NCI-H226 (cell line): ENCODE measurements around the gene COL27A1.
"Not testable (repeated sequence)": the region's sequence is repeated elsewhere in the genome, so short reads cannot be mapped to it uniquely, and the experiment has no call there.

Experiments used
- DNase-seq: peaks from one replicate; pipeline ENCODE4 v3.0.0-alpha.2; 2015

Gene COL27A1

DNA sequence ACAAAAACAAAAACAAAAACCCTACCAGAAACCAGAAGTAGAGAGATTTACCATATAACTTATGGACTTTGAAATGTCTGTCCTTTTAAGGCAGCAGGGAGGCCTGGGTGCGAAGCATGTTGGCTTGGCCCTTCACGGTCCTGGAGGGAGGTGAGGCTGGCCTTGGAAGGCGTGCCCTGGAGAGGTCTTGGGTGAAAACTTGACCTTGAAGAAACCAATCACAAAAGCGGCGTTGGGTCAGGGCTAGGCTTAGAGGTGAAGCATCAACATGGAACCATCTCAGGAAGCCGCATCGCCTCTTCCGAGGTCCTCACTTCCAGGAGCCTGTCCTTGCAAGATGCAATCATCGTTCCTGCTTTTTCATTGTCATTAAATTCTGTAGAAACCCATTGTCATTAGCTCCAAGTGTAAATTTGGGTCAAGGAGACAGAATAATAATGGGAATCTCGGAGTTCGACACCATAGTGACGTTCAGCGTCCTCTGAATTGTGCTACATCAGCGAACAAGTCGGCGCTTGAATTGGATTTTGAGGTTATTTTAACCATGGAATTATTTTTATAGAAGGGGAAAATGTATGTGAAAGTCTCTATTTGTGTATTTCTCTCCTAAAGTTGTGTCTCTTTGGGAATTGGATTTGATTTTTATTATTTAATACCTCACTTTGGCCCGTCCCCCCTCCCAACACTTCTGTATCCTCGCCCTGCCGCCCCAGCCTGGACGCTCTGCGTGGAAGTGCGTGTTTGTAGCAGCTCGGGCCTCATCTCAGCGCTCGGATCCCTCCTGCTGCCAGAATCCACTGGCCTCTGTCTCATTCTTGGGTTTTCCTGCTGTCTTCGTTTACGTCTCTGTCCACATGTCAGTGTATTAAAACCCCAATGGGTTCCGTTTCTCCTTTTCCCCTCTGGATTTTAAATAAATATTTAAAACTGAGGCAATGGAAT lies 156.5 kb downstream of the COL27A1 start:
- no peak for DNase-seq

DNA sequence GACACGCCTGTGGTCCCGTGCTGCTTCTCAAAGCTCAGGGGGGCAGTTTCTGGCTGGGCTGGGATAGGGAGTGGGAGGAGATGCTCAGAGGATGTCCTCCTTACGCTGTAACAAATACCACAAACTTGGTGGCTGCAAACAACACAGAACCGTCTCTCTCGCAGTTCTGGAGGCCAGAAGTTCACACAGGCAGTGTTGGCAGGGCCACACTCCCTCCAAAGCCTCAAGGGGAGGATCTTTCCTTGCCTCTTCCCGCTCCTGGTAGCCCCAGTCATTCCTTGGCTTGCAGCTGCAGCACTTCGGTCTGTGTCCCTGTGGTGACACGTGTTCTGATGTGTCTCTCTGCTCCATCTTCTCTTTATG lies 157.2 kb downstream of the COL27A1 start:
- no peak for DNase-seq

GRCh38 chr9:114313186-114313585 lies 157.8 kb downstream of the COL27A1 start:
- no peak for DNase-seq

- no peak for DNase-seq
These were observed 159.0 kb downstream of the COL27A1 start for GRCh38 chr9:114314256-114314867.

DNA sequence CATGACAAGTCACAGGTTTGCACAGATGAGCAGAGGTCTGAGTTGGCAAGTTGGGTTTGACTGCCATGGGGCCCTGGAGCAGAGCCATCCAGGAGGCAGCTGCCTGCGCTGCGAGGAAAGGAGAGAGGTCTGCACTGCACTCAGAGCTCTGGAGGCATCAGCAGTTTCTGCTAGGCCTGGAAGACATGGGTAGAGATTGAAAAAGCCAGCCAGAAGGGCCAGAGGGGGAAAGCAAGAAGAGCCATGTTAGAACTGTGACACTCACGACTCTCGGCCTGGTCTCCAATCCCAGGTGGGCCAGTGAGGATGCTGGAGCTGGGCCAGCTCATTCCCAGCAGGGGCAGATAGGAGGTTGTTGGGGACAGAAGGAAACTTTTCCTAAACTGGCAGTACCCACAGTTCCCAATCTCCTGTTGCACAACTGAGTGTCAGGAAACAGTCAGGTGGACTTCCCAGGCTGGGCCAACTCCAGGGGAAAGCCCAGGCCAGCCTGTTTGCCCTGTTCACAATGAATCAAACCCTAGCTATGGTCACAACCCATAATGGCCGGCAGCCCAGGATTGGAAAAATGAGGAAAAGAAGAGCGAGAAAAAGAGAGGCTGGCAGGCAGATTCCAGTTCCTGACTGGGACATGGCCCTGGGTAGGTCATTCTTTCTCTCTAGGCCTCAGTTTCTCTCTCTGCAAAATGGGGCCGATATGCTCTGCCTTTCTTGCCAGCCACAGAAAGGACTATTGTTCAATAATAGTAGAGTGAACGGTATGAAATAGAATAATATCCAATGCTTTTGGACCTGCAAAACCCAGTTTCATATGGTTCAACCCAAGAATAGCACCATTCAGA lies 159.8 kb downstream of the COL27A1 start:
- no peak for DNase-seq

- no peak for DNase-seq
These were observed 160.5 kb downstream of the COL27A1 start for GRCh38 chr9:114315723-114316363.

- DNase-seq, result no peak
These were observed 161.4 kb downstream of the COL27A1 start for GRCh38 chr9:114316605-114317230.

GRCh38 chr9:114317665-114318357 lies 162.5 kb downstream of the COL27A1 start:
- DNase-seq, result no peak

GRCh38 chr9:114318416-114318815 lies 163.1 kb downstream of the COL27A1 start:
- no peak for DNase-seq

- peak; percentile 20 for DNase-seq
These were observed 163.8 kb downstream of the COL27A1 start for GRCh38 chr9:114319147-114319546.

DNA sequence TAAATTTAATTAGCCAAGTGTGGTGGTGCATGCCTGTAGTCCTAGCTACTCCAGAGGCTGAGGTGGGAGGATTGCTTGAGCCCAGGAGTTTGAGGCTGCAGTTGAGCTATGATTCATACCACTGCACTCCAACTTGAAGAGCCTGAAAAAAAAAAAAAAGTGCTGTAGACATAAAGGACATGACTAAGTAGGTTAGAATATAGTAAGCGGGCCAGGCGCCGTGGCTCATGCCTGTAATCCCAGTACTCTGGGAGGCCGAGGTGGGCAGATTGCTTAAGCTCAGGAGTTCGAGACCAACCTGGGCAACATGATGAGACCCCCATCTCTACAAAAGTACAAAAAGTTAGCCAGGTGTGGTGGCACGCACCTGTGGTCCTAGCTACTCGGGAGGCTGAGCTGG lies 165.4 kb downstream of the COL27A1 start:
- peak; percentile 45 for DNase-seq

DNA sequence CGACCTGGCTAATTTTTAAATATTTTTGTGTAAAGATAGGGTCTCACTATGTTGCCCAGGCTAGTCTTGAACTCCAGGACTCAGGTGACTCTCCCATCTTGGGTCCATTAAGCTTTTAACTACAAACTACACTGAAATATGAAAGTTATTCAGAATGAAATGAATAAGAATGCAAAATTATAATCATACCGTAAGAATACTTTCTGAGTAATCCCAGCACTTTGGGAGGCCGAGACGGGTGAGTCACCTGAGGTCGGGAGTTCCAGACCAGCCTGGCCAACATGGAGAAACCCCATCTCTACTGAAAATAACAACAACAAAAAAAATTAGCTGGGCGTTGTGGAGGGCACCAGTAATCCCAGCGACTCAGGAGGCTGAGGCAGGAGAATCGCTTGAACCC lies 166.4 kb downstream of the COL27A1 start:
- DNase-seq, result peak; percentile 53

DNA sequence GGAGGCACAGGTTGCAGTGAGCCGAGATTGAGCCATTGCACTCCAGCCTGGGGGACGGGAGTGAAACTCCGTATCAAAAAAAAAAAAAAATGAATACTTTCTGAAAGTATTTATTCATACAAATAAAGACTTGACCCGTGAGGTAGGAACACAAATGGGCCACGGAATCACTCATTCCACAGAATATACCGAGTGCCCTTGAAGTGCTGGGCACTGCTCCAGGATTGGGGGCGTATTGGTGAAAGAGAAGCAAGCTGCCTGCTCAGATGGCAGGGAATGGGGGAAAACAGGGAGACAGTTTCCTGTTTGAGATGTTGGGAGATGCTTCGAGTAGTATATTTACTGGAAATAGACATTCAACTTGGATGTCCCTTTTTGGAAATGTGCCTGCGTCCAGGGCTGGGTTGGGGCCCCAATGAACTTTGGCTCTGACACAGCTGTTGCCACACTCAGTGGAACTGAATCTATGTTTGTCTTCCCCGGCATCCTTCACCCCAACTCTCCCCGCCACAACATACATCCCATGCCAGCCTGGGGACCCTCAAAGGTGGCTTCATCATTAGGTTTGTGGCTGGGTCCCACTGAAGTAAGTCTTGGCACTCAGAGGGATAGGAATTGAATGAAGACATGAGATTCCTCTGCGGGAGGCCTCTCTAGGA lies 167.0 kb downstream of the COL27A1 start:
- not testable (repeated sequence) for DNase-seq

DNA sequence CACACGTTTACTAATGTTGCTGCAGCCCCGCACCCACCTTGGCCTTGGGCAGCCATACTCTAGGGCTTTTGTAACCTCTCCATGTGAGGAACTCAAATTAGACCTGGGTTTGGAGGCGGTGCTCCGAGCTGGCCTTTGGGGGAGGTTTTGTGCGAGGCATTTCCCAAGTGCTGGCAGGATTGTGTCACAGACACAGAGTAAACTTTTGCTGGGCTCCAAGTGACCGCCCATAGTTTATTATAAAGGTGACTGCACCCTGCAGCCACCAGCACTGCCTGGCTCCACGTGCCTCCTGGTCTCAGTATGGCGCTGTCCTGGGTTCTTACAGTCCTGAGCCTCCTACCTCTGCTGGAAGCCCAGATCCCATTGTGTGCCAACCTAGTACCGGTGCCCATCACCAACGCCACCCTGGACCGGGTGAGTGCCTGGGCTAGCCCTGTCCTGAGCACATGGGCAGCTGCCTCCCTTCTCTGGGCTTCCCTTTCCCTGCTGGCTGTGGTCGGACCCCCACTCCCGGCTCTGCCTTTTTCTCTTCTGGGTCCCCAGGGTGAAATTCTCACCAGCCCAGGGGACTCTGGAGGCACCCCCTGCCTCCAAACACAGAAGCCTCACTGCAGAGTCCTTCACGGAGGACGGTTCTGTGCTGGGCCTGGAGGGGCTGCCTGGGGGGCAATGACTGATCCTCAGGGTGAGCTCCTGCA lies 167.6 kb downstream of the COL27A1 start, which contains the start of gene ORM1:
ORM1 (plus strand) TSS at position 268 of the 701 bp plus-strand sequence; CDS start at position 304, 36 bp downstream.
- not testable (repeated sequence) for DNase-seq

DNA sequence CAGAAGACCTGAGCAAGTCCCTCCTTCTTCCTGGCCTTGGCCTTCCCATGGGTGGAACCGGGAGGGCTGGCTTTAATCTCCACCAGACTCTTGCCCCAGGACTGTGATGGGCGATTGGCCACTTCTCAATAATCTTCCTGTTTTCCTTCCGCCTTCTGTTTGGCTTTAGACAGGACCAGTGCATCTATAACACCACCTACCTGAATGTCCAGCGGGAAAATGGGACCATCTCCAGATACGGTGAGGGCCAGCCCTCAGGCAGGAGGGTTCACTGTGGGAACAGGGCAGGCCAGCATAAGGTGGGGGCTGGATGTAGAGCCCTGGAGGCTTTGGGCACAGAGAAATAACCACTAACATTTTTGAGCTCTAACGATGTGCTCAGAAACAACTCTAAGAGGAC lies 168.5 kb downstream of the COL27A1 start:
- not testable (repeated sequence) for DNase-seq

- DNase-seq, result no peak
These were observed 169.2 kb downstream of the COL27A1 start for GRCh38 chr9:114324492-114324891.

- DNase-seq, result not testable (repeated sequence)
These were observed 169.6 kb downstream of the COL27A1 start for GRCh38 chr9:114324965-114325364.

DNA sequence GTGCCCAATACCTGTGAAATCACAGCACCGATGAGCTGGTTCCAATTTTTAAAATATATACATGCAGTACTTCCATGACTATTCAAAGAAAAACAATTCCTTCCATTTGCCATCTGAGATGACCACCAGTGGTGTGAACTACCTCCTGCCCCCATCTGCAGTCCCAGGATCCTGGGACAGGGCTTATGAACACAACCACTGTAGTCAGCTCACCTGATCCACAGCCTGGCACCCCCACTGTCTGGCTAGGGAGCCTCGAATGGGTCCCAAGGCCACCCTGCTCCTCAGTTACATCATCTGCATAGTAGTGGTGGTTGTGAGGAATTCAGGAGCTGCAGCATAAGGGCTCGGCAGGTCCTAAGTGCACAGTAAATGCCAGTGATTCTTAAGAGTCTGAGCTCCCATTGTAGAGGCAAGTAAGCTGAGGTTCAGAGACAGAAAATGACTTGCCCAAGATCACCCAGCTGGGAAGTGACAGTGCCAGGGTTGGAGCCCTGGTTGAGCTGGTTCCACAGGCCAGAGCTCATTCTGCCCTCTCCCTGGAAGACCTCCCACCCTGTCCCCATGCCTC lies 170.4 kb downstream of the COL27A1 start:
- not testable (repeated sequence) for DNase-seq

- no peak for DNase-seq
These were observed 172.4 kb downstream of the COL27A1 start for GRCh38 chr9:114327749-114328148.

DNA sequence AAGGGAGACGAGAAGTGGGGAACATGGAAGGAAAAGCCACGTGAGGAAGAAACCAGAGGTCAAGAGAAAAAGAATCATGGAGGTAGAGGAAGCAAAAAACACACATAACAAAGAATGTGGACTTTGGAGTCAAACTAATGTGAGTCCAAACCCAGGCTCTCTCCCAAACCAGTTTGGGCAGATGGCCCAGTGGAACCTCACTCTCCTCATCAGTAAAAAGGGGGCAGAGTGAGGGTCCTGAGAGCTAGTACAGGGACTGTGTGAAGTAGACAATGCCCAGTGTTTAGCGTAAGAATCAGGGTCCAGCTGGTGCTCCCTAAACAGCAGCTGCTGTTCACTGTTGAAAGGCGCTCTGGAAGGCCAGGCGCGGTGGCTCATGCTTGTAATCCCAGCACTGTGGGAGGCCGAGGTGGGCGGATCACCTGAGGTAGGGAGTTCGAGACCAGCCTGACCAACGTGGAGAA lies 173.1 kb downstream of the COL27A1 start:
- DNase-seq, result not testable (repeated sequence)
